Measurements from ENCODE around the gene KLHL14. TPM values are rescaled to one million over a fixed set of nuclear protein-coding genes. Genes with fewer than 3 reads are reported as not detected.

Gene KLHL14
- polyA plus RNA-seq, 1 experiment, result not detected

- Histone ChIP-seq H3K9me3 (ENCODE audit: control insufficient read depth, insufficient read depth, low read length) (no peaks in the 10 kb centered on the region), H3K27me3 (ENCODE audit: control insufficient read depth, insufficient read depth, low read length) (no peaks in the 10 kb centered on the region), H3K4me3 (ENCODE audit: low read depth, low read length) (no peak overlapping the region), H3K27ac (ENCODE audit: low read depth, low read length) (no peak overlapping the region)
- POLR2A ChIA-PET, result no interaction called here
- no peak for TF ChIP-seq CTCF (IDR thresholded peaks at IDR 0.05; ENCODE audit: low read depth, low read length)
- CTCF ChIA-PET, result no interaction called here
- DNase-seq (ENCODE audit: low read depth, low spot score), result no peak
Measured at GRCh38 chr18:32634876-32635431, 137.9 kb downstream of the KLHL14 start.

DNA sequence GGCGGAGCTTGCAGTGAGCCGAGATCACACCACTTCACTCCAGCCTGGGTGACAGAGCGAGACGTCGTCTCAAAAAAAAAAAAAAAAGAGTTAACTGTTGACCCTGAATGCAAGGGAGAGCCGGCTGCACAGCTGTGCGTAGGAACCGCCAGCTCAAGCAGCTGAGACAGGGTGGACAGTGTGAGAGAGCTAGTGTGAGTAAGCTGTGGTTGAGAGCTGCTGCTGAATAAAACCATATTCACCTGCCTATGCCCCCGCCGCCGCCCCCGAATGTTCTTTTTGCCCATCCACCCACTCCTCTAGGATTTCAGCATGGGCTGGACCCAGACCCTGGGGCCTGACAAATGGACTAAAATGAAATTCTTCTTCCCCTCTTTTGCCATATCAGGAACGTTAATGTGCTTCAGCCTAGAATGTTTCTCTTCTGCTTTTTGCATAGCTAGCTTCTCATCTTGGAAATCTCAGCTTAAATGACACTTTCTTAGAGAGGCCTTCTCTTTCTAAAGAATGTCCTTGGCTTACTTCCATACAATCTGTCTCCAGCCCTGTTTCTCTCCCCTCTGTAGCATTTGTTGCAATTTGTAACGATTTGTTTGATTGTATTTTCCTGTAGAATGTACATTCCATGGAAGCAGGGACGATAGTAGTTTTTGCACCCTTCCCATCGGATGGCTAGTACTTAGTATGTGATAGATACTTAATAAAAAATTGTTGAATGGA lies 142.7 kb downstream of the KLHL14 start:
- DNase-seq (ENCODE audit: low read depth, low spot score), result no peak
- no peak for TF ChIP-seq CTCF (IDR thresholded peaks at IDR 0.05; ENCODE audit: low read depth, low read length)
- 0 out of 2 replicates have a peak, but pooled peaks cover 2% of the 10 kb centered on the region for H3K9me3 ChIP-seq (ENCODE audit: control insufficient read depth, insufficient read depth, low read length)
- H3K27ac ChIP-seq (ENCODE audit: low read depth, low read length), result no peak overlapping the region
- no peaks in the 10 kb centered on the region for H3K27me3 ChIP-seq (ENCODE audit: control insufficient read depth, insufficient read depth, low read length)
- ChIA-PET POLR2A (no interaction called here), CTCF (no interaction called here)
- no peak overlapping the region for H3K4me3 ChIP-seq (ENCODE audit: low read depth, low read length)

- H3K9me3 ChIP-seq (ENCODE audit: control insufficient read depth, insufficient read depth, low read length), result 0 out of 2 replicates have a peak, but pooled peaks cover 2% of the 10 kb centered on the region
- ChIA-PET POLR2A (no interaction called here), CTCF (no interaction called here)
- no peak overlapping the region for H3K27ac ChIP-seq (ENCODE audit: low read depth, low read length)
- H3K4me3 ChIP-seq (ENCODE audit: low read depth, low read length), result no peak overlapping the region
- no peak for DNase-seq (ENCODE audit: low read depth, low spot score)
- no peaks in the 10 kb centered on the region for H3K27me3 ChIP-seq (ENCODE audit: control insufficient read depth, insufficient read depth, low read length)
- TF ChIP-seq CTCF (IDR thresholded peaks at IDR 0.05; ENCODE audit: low read depth, low read length), result no peak
Measured at GRCh38 chr18:32629292-32629691, 143.5 kb downstream of the KLHL14 start.

- POLR2A ChIA-PET, result no interaction called here
Measured at GRCh38 chr18:32624182-32624723, 148.6 kb downstream of the KLHL14 start.

More at GRCh38 chr18:32624182-32624723, 148.6 kb downstream of the KLHL14 start:
- Histone ChIP-seq H3K9me3 (ENCODE audit: control insufficient read depth, insufficient read depth, low read length) (0 out of 2 replicates have a peak, but pooled peaks cover under 1% of the 10 kb centered on the region), H3K27me3 (ENCODE audit: control insufficient read depth, insufficient read depth, low read length) (no peaks in the 10 kb centered on the region), H3K27ac (ENCODE audit: low read depth, low read length) (no peak overlapping the region), H3K4me3 (ENCODE audit: low read depth, low read length) (no peak overlapping the region)
- no peak for TF ChIP-seq CTCF (IDR thresholded peaks at IDR 0.05; ENCODE audit: low read depth, low read length)
- DNase-seq (ENCODE audit: low read depth, low spot score), result no peak
- CTCF ChIA-PET, result no interaction called here
